Uterus (tissue), 4 donors: Measurements from ENCODE around the gene BABAM2. TPM values are rescaled to one million over a fixed set of nuclear protein-coding genes. Genes with fewer than 3 reads are reported as not detected.

Source experiments
- DNase-seq, 2 donors: peaks; one replicate each; pipeline ENCODE4 v3.0.0-alpha.2; 2019 to 2020
- H3K27ac ChIP-seq, 2 donors: fragments of 200-600 bp; sonication (generic); 1 replicate in 1 of 2; 2 replicates in 1 of 2; pipeline ENCODE4 v1.5.1; 2016 to 2018
- H3K27me3 ChIP-seq, 2 donors: fragments of 200-600 bp; sonication (generic); one replicate each; pipeline ENCODE4 v1.5.1; 2018 to 2019; ENCODE audit warnings: control low read depth in 1 of 2
- H3K36me3 ChIP-seq, 2 donors: fragments of 200-600 bp; sonication (generic); one replicate each; pipeline ENCODE4 v1.5.1; 2019; ENCODE audit warnings: control low read depth in 1 of 2
- H3K4me1 ChIP-seq, 2 donors: fragments of 200-600 bp; sonication (generic); one replicate each; pipeline ENCODE4 v1.5.1; 2018 to 2019; ENCODE audit warnings: control low read depth in 1 of 2
- H3K4me3 ChIP-seq, 2 donors: fragments of 200-600 bp; sonication (generic); 1 replicate in 1 of 2; 2 replicates in 1 of 2; pipeline ENCODE4 v1.5.1; 2018 to 2019; ENCODE audit warnings: mild to moderate bottlenecking in 1 of 2
- H3K9me3 ChIP-seq, 2 donors: fragments of 200-600 bp; sonication (generic); one replicate each; pipeline ENCODE4 v1.5.1; 2019; ENCODE audit warnings: control low read depth in 1 of 2
- CTCF ChIP-seq, 4 experiments: fragments of 200-600 bp in 2 of 4; fragments of 450-650 bp in 2 of 4; sonication (generic) in 2 of 4; IDR thresholded peaks; one replicate each; pipeline ENCODE4 v1.5.1; 2016 to 2019; ENCODE audit warnings: antibody characterized with exemption in 4 of 4, mild to moderate bottlenecking in 2 of 4, moderate library complexity in 1 of 4
- POLR2A ChIP-seq, 2 donors: fragments of 450-650 bp; IDR thresholded peaks; one replicate each; pipeline ENCODE4 v1.6.1; 2016; ENCODE audit warnings: antibody characterized with exemption in 2 of 2, mild to moderate bottlenecking in 1 of 2, moderate library complexity in 1 of 2
- intact Hi-C: fragments of 100-400 bp; cut with DNase I; formaldehyde crosslinking; loops from one replicate; pipeline ENCODE4 v1.15.1; 2023; ENCODE audit warnings: low total_unique reads
- total RNA-seq, 4 donors: library from RNA; depleted of rRNA in 3 of 4; stranded (reverse); fragments of >200 nt in 3 of 4; gene quantifications; one replicate each; pipeline versions ENCODE4 v1.1.0 to v1.2.4, GENCODE V29; 2014 to 2023
- donor health status: DM: yes; HTN: yes; CAD: no.

The BABAM2 gene
- total RNA-seq, 4 donors from 2014 or later: 24.1 to 62.1 (median 32.5) TPM

GRCh38 chr2:28280619-28281018 is 390.1 kb downstream of the BABAM2 start:
- Histone ChIP-seq H3K4me3 (no peak overlapping the region), H3K4me1 (no peaks in the 10 kb centered on the region), H3K36me3 (no peaks in the 10 kb centered on the region), H3K27me3 (no peaks in the 10 kb centered on the region), H3K27ac (no peak overlapping the region), H3K9me3 (no peaks in the 10 kb centered on the region)
- intact Hi-C loops: no loop called here
- no peak for DNase-seq
- TF ChIP-seq POLR2A (IDR thresholded peaks at IDR 0.05): no peak

- no peaks in the 10 kb centered on the region for H3K36me3 ChIP-seq
- intact Hi-C loops: no loop called here
- no peaks in the 10 kb centered on the region for H3K4me1 ChIP-seq
- TF ChIP-seq CTCF (IDR thresholded peaks at IDR 0.05): no peak
- TF ChIP-seq POLR2A (IDR thresholded peaks at IDR 0.05): no peak
- DNase-seq: no peak
- no peaks in the 10 kb centered on the region for H3K27me3 ChIP-seq
- no peak overlapping the region for H3K4me3 ChIP-seq
- H3K27ac ChIP-seq: peak overlapping the region; percentile 0 to 25
- no peaks in the 10 kb centered on the region for H3K9me3 ChIP-seq
These were observed 391.2 kb downstream of the BABAM2 start for GRCh38 chr2:28281739-28282138.

GRCh38 chr2:28282248-28282647 is 391.7 kb downstream of the BABAM2 start:
- no peak for DNase-seq
- H3K27me3 ChIP-seq: no peaks in the 10 kb centered on the region
- no peaks in the 10 kb centered on the region for H3K4me1 ChIP-seq
- H3K4me3 ChIP-seq: no peak overlapping the region
- TF ChIP-seq POLR2A (IDR thresholded peaks at IDR 0.05) (no peak), CTCF (IDR thresholded peaks at IDR 0.05) (no peak)
- H3K36me3 ChIP-seq: no peaks in the 10 kb centered on the region
- intact Hi-C loops: no loop called here
- no peaks in the 10 kb centered on the region for H3K9me3 ChIP-seq
- H3K27ac ChIP-seq: peak overlapping the region; percentile 0 to 25

GRCh38 chr2:28282861-28283646 is 392.5 kb downstream of the BABAM2 start:
- Histone ChIP-seq H3K9me3 (no peaks in the 10 kb centered on the region), H3K27me3 (no peaks in the 10 kb centered on the region), H3K36me3 (no peaks in the 10 kb centered on the region), H3K4me3 (no peak overlapping the region), H3K27ac (no peak overlapping the region), H3K4me1 (no peaks in the 10 kb centered on the region)
- DNase-seq: no peak
- intact Hi-C loops: no loop called here
- TF ChIP-seq CTCF (IDR thresholded peaks at IDR 0.05) (no peak), POLR2A (IDR thresholded peaks at IDR 0.05) (no peak)

GRCh38 chr2:28283861-28284260 is 393.3 kb downstream of the BABAM2 start:
- Histone ChIP-seq H3K9me3 (no peaks in the 10 kb centered on the region), H3K4me1 (no peaks in the 10 kb centered on the region), H3K36me3 (no peaks in the 10 kb centered on the region), H3K27ac (no peak overlapping the region), H3K4me3 (no peak overlapping the region), H3K27me3 (no peaks in the 10 kb centered on the region)
- no peak for TF ChIP-seq CTCF (IDR thresholded peaks at IDR 0.05)
- no peak for TF ChIP-seq POLR2A (IDR thresholded peaks at IDR 0.05)
- DNase-seq: no peak
- intact Hi-C loops: no loop called here
